DND-41 (cell line): ENCODE data around the gene ADTRP.

Source experiments
- CTCF ChIP-seq: IDR thresholded peaks from 2 replicates; pipeline ENCODE4 v1.5.1; 2012; ENCODE audit warnings: borderline replicate concordance, low read length, moderate library complexity, mild to moderate bottlenecking; ENCODE audit not compliant: poor library complexity, severe bottlenecking; ENCODE audit errors: extremely low read depth
- EZH2 ChIP-seq: IDR thresholded peaks from 3 replicates; pipeline ENCODE4 v1.6.1; 2012; ENCODE audit warnings: borderline replicate concordance, low read depth, mild to moderate bottlenecking, moderate library complexity, low read length, inconsistent platforms; ENCODE audit not compliant: severe bottlenecking

GRCh38 chr6:11813606-11814005, 35.0 kb upstream of the ADTRP start:
- TF ChIP-seq EZH2 (no peak), CTCF (no peak)
